Tibial nerve (tissue), 4 donors: ENCODE results near the gene NR3C1. TPM values are rescaled to one million over a fixed set of nuclear protein-coding genes. Genes with fewer than 3 reads are reported as not detected.

ENCODE experiments used
- DNase-seq, 2 donors: peaks; one replicate each; pipeline ENCODE4 v3.0.0-alpha.2; 2019; ENCODE audit warnings: low spot score in 2 of 2
- H3K27ac ChIP-seq, 4 donors: fragments of 200-600 bp; sonication (generic) in 3 of 4; one replicate each; pipeline ENCODE4 v1.5.1; 2017 to 2019; ENCODE audit warnings: mild to moderate bottlenecking in 1 of 4
- H3K27me3 ChIP-seq, 2 donors: fragments of 200-600 bp; sonication (generic) in 1 of 2; one replicate each; pipeline versions ENCODE4 v1.5.1 to v1.6.0; 2017 to 2019
- H3K36me3 ChIP-seq, 3 donors: fragments of 200-600 bp; sonication (generic); one replicate each; pipeline ENCODE4 v1.5.1; 2018 to 2019
- H3K4me1 ChIP-seq, 4 donors: fragments of 200-600 bp; sonication (generic) in 3 of 4; one replicate each; pipeline ENCODE4 v1.5.1; 2017 to 2019
- H3K4me3 ChIP-seq, 4 donors: fragments of 200-600 bp; sonication (generic) in 3 of 4; one replicate each; pipeline ENCODE4 v1.5.1; 2017 to 2019; ENCODE audit warnings: mild to moderate bottlenecking in 1 of 4, moderate library complexity in 1 of 4
- H3K9me3 ChIP-seq, 4 donors: fragments of 200-600 bp; sonication (generic) in 3 of 4; one replicate each; pipeline ENCODE4 v1.5.1; 2017 to 2019
- EP300 ChIP-seq, 2 donors: sonication (generic); formaldehyde crosslinking; IDR thresholded peaks; one replicate each; pipeline ENCODE4 v1.6.1; 2017; ENCODE audit warnings: antibody characterized with exemption in 2 of 2, mild to moderate bottlenecking in 1 of 2
- POLR2A ChIP-seq, 2 donors: fragments of 450-650 bp; IDR thresholded peaks; one replicate each; pipeline ENCODE4 v1.6.1; 2017; ENCODE audit warnings: antibody characterized with exemption in 2 of 2, mild to moderate bottlenecking in 2 of 2, moderate library complexity in 2 of 2
- WGBS, 2 donors: methylation state at CpG; one replicate each; pipeline ENCODE4 v1.1.5; 2018; 5-methylcytosine and 5-hydroxymethylcytosine counted together
- total RNA-seq, 4 donors: library from RNA; depleted of rRNA; stranded (reverse); fragments of >200 nt; gene quantifications; one replicate each; pipeline ENCODE4 v1.1.0, GENCODE V29; 2016
- TF ChIP-seq, protein P1 (sequence below), 5 experiments: fragments of 200-600 bp in 3 of 5; fragments of 450-650 bp in 2 of 5; sonication (generic) in 3 of 5; IDR thresholded peaks; one replicate each; pipeline ENCODE4 v1.5.1; 2016 to 2019; ENCODE audit warnings: antibody characterized with exemption in 5 of 5, mild to moderate bottlenecking in 3 of 5, moderate library complexity in 2 of 5

The NR3C1 gene
- total RNA-seq, 4 donors from 2014 or later = 47.1 to 86.2 (median 75.8) TPM

DNA sequence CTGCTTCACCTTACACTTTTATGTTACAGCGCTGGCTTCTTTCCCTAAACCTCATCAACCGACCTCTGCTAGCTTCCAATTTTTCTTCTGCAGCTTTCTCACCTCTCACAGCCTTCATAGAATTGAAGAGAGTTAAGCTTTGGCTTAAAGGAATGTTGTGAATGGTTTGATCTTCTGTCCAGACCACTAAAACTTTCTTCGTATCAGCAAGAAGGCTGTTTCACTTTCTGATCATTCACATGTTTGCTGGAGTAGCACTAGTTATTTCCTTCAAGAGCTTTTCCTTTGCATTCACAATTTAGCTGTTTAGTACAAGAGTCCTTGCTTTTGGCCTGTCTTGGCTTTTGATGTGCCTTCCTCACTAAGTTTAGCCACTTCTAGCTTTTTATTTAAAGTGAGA lies 49.5 kb downstream of the NR3C1 start:
- no peak for DNase-seq
- Histone ChIP-seq H3K36me3 (no peaks in the 10 kb centered on the region), H3K27me3 (no peaks in the 10 kb centered on the region), H3K4me1 (peaks cover 0 to 93% (median 62%) of the 10 kb centered on the region in 4 donors), H3K4me3 (no peak overlapping the region), H3K27ac (peak overlapping the region in 2 of 4 donors; percentile 74 to 87), H3K9me3 (no peaks in the 10 kb centered on the region)
- TF ChIP-seq, protein P1, sequence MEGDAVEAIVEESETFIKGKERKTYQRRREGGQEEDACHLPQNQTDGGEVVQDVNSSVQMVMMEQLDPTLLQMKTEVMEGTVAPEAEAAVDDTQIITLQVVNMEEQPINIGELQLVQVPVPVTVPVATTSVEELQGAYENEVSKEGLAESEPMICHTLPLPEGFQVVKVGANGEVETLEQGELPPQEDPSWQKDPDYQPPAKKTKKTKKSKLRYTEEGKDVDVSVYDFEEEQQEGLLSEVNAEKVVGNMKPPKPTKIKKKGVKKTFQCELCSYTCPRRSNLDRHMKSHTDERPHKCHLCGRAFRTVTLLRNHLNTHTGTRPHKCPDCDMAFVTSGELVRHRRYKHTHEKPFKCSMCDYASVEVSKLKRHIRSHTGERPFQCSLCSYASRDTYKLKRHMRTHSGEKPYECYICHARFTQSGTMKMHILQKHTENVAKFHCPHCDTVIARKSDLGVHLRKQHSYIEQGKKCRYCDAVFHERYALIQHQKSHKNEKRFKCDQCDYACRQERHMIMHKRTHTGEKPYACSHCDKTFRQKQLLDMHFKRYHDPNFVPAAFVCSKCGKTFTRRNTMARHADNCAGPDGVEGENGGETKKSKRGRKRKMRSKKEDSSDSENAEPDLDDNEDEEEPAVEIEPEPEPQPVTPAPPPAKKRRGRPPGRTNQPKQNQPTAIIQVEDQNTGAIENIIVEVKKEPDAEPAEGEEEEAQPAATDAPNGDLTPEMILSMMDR (IDR thresholded peaks at IDR 0.05) = no peak
- no peak for TF ChIP-seq EP300 (IDR thresholded peaks at IDR 0.05)
- TF ChIP-seq POLR2A (IDR thresholded peaks at IDR 0.05) = no peak
- WGBS, 2 donors = 35 to 45% methylated on average over 3 of the region's 3 CpGs

DNA sequence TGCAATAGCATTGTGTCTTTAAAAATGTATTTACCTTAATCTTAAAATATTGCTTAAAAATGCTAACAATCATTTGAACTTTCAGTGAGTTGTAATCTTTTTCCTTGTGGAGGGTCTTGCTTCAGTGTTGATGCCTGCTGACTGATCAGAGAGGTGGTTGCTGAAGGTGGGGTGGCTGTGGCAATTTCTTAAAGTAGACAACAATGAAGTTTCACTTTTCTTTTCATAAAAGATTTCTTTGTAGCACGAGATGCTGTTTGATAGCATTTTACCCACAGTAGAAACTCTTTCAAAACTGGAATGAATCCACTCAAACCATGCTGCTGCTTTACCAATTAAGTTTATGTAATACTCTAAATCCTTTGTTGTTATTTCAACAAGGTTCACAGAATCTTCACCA lies 50.8 kb downstream of the NR3C1 start:
- H3K4me1 ChIP-seq = peaks cover 0 to 99% (median 62%) of the 10 kb centered on the region in 4 donors
- TF ChIP-seq, protein P1 (IDR thresholded peaks at IDR 0.05) = no peak
- TF ChIP-seq EP300 (IDR thresholded peaks at IDR 0.05) (no peak), POLR2A (IDR thresholded peaks at IDR 0.05) (no peak)

DNA sequence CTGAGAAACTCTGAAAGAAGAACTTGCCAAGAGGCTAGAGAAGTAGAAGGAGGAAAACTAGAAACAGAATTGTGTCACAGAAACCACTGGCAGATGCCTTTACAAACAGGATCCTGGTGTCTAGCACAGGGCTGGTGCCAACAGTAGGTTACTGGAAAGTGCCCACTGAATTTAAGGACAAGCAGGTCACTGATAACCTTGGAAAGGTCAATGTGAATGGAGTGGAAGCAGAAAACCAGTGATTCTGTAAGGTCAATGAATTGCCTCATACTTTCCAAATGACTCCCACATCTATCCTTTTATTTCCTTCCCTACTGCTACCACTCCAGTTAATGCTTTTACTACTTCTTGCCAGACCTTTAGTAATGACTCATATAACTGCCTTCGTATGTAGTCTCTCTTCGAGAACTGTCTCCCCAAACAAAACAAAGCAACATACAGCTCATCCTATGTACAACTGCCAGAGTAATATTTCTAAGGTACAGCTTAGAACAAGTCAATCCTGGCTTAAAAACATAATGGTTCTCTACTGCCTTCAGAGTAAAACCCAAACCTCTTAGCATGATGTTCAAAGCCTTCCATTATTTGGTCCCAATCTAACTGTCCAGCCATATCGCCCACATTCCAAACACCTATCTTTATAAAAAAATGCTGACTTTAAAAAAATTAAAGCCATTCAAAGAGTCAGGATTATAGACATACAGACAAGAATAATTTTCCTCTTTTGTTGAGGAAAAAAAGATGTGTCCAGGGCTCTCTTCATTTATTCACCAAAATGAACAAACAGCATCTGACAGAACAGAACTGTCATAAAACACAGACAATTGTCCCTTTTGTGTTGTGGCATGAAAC lies 52.5 kb downstream of the NR3C1 start:
- Histone ChIP-seq H3K27me3 (no peaks in the 10 kb centered on the region), H3K4me3 (no peak overlapping the region), H3K36me3 (no peaks in the 10 kb centered on the region), H3K27ac (peak overlapping the region in 1 of 4 donors; percentile 67), H3K9me3 (no peaks in the 10 kb centered on the region), H3K4me1 (peaks cover 0 to 97% (median 58%) of the 10 kb centered on the region in 4 donors)
- TF ChIP-seq EP300 (IDR thresholded peaks at IDR 0.05) (no peak), POLR2A (IDR thresholded peaks at IDR 0.05) (no peak)
- TF ChIP-seq, protein P1 (IDR thresholded peaks at IDR 0.05) = no peak
- 52 to 63% methylated on average over 3 of the region's 3 CpGs for WGBS, 2 donors
- no peak for DNase-seq

More for the DNA sequence above, 50.8 kb downstream of the NR3C1 start:
- Histone ChIP-seq H3K27me3 (no peaks in the 10 kb centered on the region), H3K4me3 (no peak overlapping the region), H3K9me3 (no peaks in the 10 kb centered on the region), H3K27ac (peak overlapping the region in 2 of 4 donors; percentile 74 to 87), H3K36me3 (no peaks in the 10 kb centered on the region)
- WGBS, 2 donors = 12 to 16% methylated on average over 1 of the region's 1 CpG
- DNase-seq = no peak

DNA sequence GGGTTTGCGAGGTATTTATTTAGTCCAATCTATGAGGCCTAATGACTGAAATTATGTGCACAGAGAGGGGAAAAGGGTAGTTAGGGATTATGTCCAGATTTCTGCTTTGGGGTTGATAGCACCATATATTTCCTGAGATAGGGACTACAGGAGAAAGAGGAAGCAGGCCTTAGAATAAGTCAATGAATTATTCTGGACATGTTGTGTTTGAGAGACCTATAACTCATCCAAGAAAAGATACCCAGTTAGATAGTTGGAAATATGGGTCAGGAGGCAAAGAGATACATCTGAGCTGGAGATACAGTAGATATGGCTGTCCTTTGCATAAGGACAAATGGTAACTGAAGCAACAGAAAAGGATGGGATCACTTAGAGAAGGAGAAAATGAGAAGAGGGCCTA lies 53.1 kb downstream of the NR3C1 start:
- TF ChIP-seq EP300 (IDR thresholded peaks at IDR 0.05) (no peak), POLR2A (IDR thresholded peaks at IDR 0.05) (no peak)
- TF ChIP-seq, protein P1 (IDR thresholded peaks at IDR 0.05) = no peak
- WGBS, 2 donors = 97 to 100% methylated on average over 1 of the region's 1 CpG
- no peaks in the 10 kb centered on the region for H3K27me3 ChIP-seq
- no peaks in the 10 kb centered on the region for H3K36me3 ChIP-seq
- no peak overlapping the region for H3K4me3 ChIP-seq
- H3K4me1 ChIP-seq = peaks cover 0 to 91% (median 56%) of the 10 kb centered on the region in 4 donors
- H3K9me3 ChIP-seq = no peaks in the 10 kb centered on the region
- DNase-seq = no peak
- H3K27ac ChIP-seq = peak overlapping the region in 1 of 4 donors; percentile 67

DNA sequence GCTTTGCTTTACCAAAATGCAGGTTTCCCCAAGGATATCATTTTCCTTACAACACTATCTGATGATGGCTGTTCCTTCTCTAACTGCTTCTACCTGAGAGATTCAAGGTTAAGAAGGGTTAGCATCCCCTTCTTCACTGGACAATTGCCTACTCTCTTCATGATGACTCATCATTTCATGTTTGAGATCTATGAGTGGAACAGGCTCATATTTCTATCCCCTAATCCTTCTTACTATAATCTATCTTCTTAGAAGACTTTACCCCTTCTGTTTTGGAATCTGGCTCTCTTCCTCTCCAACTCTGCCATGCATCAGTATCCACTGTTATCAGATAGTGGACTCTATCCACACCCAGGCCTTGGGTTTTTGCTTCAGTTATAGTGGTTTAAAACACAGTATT lies 54.3 kb downstream of the NR3C1 start:
- Histone ChIP-seq H3K4me3 (no peak overlapping the region), H3K36me3 (no peaks in the 10 kb centered on the region), H3K27me3 (no peaks in the 10 kb centered on the region), H3K9me3 (no peaks in the 10 kb centered on the region), H3K27ac (peak overlapping the region in 1 of 4 donors; percentile 6), H3K4me1 (peaks cover 0 to 87% (median 44%) of the 10 kb centered on the region in 4 donors)
- no peak for TF ChIP-seq EP300 (IDR thresholded peaks at IDR 0.05)
- no peak for TF ChIP-seq POLR2A (IDR thresholded peaks at IDR 0.05)
- TF ChIP-seq, protein P1 (IDR thresholded peaks at IDR 0.05) = no peak
- no peak for DNase-seq
